ENCODE results near the gene ZBTB49.

Gene ZBTB49

GRCh38 chr4:4315461-4316149 lies 25.6 kb downstream of the ZBTB49 start:
- H3K9me3 ChIP-seq (ENCODE audit: insufficient read depth, low read depth, low read length), result no peaks in the 10 kb centered on the region

GRCh38 chr4:4316150-4316495 lies 26.1 kb downstream of the ZBTB49 start:
- Histone ChIP-seq H3K4me3 (ENCODE audit: low read length, poor library complexity, severe bottlenecking) (no peak overlapping the region), H3K9me2 (replicated peaks; ENCODE audit: low read depth, low read length) (no peaks in the 10 kb centered on the region), H3K27me3 (ENCODE audit: insufficient read depth, low read length, poor library complexity, severe bottlenecking) (no peaks in the 10 kb centered on the region), H3K4me1 (ENCODE audit: insufficient read depth, low read length, poor library complexity, severe bottlenecking) (no peaks in the 10 kb centered on the region), H2AFZ (ENCODE audit: low read length) (no peak overlapping the region), H3F3A (ENCODE audit: low read depth) (no peaks in the 10 kb centered on the region), H3K9ac (ENCODE audit: low read depth, low read length, poor library complexity, severe bottlenecking) (no peak overlapping the region), H3K79me2 (ENCODE audit: insufficient read depth, low read length) (no peaks in the 10 kb centered on the region), H3K4me2 (ENCODE audit: low read depth, low read length, poor library complexity, severe bottlenecking) (no peak overlapping the region), H3K36me3 (ENCODE audit: insufficient read depth, low read length) (peaks cover 33% of the 10 kb centered on the region; the same call in 1 of the 2 replicates), H3K9me3 (ENCODE audit: insufficient read depth, low read depth, low read length) (no peaks in the 10 kb centered on the region), H4K20me1 (ENCODE audit: insufficient read depth, low read length, poor library complexity, severe bottlenecking) (no peaks in the 10 kb centered on the region)
- no peak for TF ChIP-seq EZH2phosphoT487 (IDR thresholded peaks at IDR 0.05; ENCODE audit: borderline replicate concordance)
- TF ChIP-seq CTCF (conservative IDR thresholded peaks at IDR 0.05; ENCODE audit: low read length), result no peak

More at GRCh38 chr4:4315461-4316149, 25.6 kb downstream of the ZBTB49 start:
- Histone ChIP-seq H3K4me1 (ENCODE audit: insufficient read depth, low read length, poor library complexity, severe bottlenecking) (no peaks in the 10 kb centered on the region), H3K9me2 (replicated peaks; ENCODE audit: low read depth, low read length) (no peaks in the 10 kb centered on the region), H3K27me3 (ENCODE audit: insufficient read depth, low read length, poor library complexity, severe bottlenecking) (no peaks in the 10 kb centered on the region), H3F3A (ENCODE audit: low read depth) (no peaks in the 10 kb centered on the region), H3K4me3 (ENCODE audit: low read length, poor library complexity, severe bottlenecking) (no peak overlapping the region), H3K4me2 (ENCODE audit: low read depth, low read length, poor library complexity, severe bottlenecking) (no peak overlapping the region), H4K20me1 (ENCODE audit: insufficient read depth, low read length, poor library complexity, severe bottlenecking) (no peaks in the 10 kb centered on the region), H3K79me2 (ENCODE audit: insufficient read depth, low read length) (no peaks in the 10 kb centered on the region), H3K9ac (ENCODE audit: low read depth, low read length, poor library complexity, severe bottlenecking) (no peak overlapping the region), H2AFZ (ENCODE audit: low read length) (no peak overlapping the region), H3K36me3 (ENCODE audit: insufficient read depth, low read length) (peaks cover 28% of the 10 kb centered on the region; the same call in 1 of the 2 replicates)
- TF ChIP-seq CTCF (conservative IDR thresholded peaks at IDR 0.05; ENCODE audit: low read length) (no peak), EZH2phosphoT487 (IDR thresholded peaks at IDR 0.05; ENCODE audit: borderline replicate concordance) (no peak)

DNA sequence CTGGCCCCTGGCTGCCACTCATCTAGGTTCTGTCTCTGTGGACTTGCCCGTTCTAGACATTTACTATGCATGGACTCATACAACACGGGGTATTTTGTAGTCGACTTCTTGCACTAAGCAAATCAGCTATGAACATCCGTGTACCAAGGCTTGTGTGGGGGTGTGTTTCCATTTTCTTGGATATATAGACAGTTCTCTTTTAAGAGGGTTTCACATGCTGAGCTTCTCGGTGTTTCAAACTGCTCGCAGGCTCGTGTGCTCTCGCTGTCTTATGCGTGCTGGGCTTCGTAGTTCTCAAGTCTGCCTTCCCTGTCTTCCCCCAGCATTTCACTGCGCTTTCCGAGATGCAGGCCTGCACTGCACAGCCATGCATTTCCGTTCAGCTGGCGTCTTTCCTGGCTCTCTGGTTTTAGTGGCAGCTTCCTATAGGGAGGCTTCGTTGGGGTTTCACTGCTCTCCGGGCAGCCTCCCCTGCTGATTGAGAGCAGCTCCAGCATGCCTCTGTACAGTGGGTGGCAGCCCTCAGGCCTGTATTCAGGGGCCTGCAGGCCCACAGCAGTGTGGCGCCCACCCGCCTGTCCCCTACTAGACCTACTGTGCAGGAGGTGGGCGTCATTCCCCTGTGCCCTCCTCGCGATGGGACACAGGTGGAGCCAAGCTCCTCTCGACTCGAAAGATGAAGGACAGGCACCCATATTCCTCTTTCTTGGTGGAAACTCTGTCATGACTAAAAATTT lies 27.6 kb downstream of the ZBTB49 start:
- Histone ChIP-seq H3K4me3 (ENCODE audit: low read length, poor library complexity, severe bottlenecking) (no peak overlapping the region), H3K9me3 (ENCODE audit: insufficient read depth, low read depth, low read length) (no peaks in the 10 kb centered on the region), H2AFZ (ENCODE audit: low read length) (no peak overlapping the region), H3F3A (ENCODE audit: low read depth) (no peaks in the 10 kb centered on the region), H3K9me2 (replicated peaks; ENCODE audit: low read depth, low read length) (no peaks in the 10 kb centered on the region), H3K27me3 (ENCODE audit: insufficient read depth, low read length, poor library complexity, severe bottlenecking) (no peaks in the 10 kb centered on the region), H3K36me3 (ENCODE audit: insufficient read depth, low read length) (peaks cover 39% of the 10 kb centered on the region; the same call in 1 of the 2 replicates), H3K4me2 (ENCODE audit: low read depth, low read length, poor library complexity, severe bottlenecking) (no peak overlapping the region), H3K79me2 (ENCODE audit: insufficient read depth, low read length) (no peaks in the 10 kb centered on the region), H3K4me1 (ENCODE audit: insufficient read depth, low read length, poor library complexity, severe bottlenecking) (no peaks in the 10 kb centered on the region), H4K20me1 (ENCODE audit: insufficient read depth, low read length, poor library complexity, severe bottlenecking) (no peaks in the 10 kb centered on the region), H3K9ac (ENCODE audit: low read depth, low read length, poor library complexity, severe bottlenecking) (no peak overlapping the region)
- TF ChIP-seq CTCF (conservative IDR thresholded peaks at IDR 0.05; ENCODE audit: low read length) (no peak), EZH2phosphoT487 (IDR thresholded peaks at IDR 0.05; ENCODE audit: borderline replicate concordance) (no peak)
